Lower leg skin (tissue), 3 donors: ENCODE results near the gene MPST.

Experiments
- CTCF ChIP-seq, 3 donors: fragments of 450-650 bp; IDR thresholded peaks; one replicate each; pipeline ENCODE4 v1.5.1; 2016; ENCODE audit warnings: antibody characterized with exemption in 3 of 3, mild to moderate bottlenecking in 3 of 3, moderate library complexity in 2 of 3
- POLR2A ChIP-seq, 2 donors: fragments of 450-650 bp; IDR thresholded peaks; one replicate each; pipeline ENCODE4 v1.6.1; 2016 to 2017; ENCODE audit warnings: antibody characterized with exemption in 2 of 2, mild to moderate bottlenecking in 1 of 2, moderate library complexity in 1 of 2

GRCh38 chr22:36977947-36978660, 41.4 kb upstream of the MPST start:
- TF ChIP-seq CTCF (IDR thresholded peaks at IDR 0.05) = peak in 2 of 3 donors; percentile 54 to 64
- TF ChIP-seq POLR2A (IDR thresholded peaks at IDR 0.05) = no peak
